Mesenchymal stem cell (in vitro differentiated cells and primary cell): ENCODE results near the gene BDKRB2.

Source experiments
- DNase-seq: peaks from one replicate; pipeline ENCODE4 v3.0.0-alpha.2; 2013
- H2AFZ ChIP-seq: one replicate; pipeline ENCODE4 v1.6.1; 2013; ENCODE audit warnings: low read depth, mild to moderate bottlenecking, control low read depth, inconsistent platforms, low read length, moderate library complexity
- H2AK5ac ChIP-seq: 2 replicates; pipeline ENCODE4 v1.6.1; 2013; ENCODE audit warnings: low read length, moderate library complexity, mild to moderate bottlenecking, inconsistent platforms; ENCODE audit not compliant: severe bottlenecking
- H2BK120ac ChIP-seq: one replicate; pipeline ENCODE4 v1.6.1; 2013; ENCODE audit warnings: low read depth, mild to moderate bottlenecking, inconsistent platforms, low read length, moderate library complexity
- H2BK12ac ChIP-seq, 2 experiments: one replicate each; pipeline ENCODE4 v1.6.1; 2013; ENCODE audit warnings: inconsistent platforms in 2 of 2, low read length in 2 of 2, mild to moderate bottlenecking in 2 of 2, moderate library complexity in 2 of 2, control low read depth in 1 of 2
- H2BK15ac ChIP-seq: one replicate; pipeline ENCODE4 v1.6.1; 2013; ENCODE audit warnings: mild to moderate bottlenecking, low read depth, inconsistent platforms; ENCODE audit not compliant: poor library complexity, severe bottlenecking
- H2BK5ac ChIP-seq: 2 replicates; pipeline ENCODE4 v1.6.1; 2013; ENCODE audit warnings: low read depth, mild to moderate bottlenecking, low read length, control low read depth, inconsistent platforms; ENCODE audit not compliant: poor library complexity, severe bottlenecking
- H3K14ac ChIP-seq, 2 experiments: one replicate each; pipeline ENCODE4 v1.6.1; 2013; ENCODE audit warnings: inconsistent platforms in 2 of 2, low read length in 2 of 2, control low read depth in 1 of 2, mild to moderate bottlenecking in 1 of 2, moderate library complexity in 1 of 2
- H3K18ac ChIP-seq, 2 experiments: one replicate each; pipeline ENCODE4 v1.6.1; 2013; ENCODE audit warnings: inconsistent platforms in 2 of 2, low read length in 2 of 2, control low read depth in 1 of 2, low read depth in 1 of 2, mild to moderate bottlenecking in 1 of 2
- H3K23ac ChIP-seq, 2 experiments: one replicate each; pipeline ENCODE4 v1.6.1; 2013; ENCODE audit warnings: inconsistent platforms in 2 of 2, low read length in 2 of 2, mild to moderate bottlenecking in 2 of 2, moderate library complexity in 2 of 2, control low read depth in 1 of 2
- H3K27ac ChIP-seq: 2 replicates; pipeline ENCODE4 v1.5.1; 2013; ENCODE audit warnings: mild to moderate bottlenecking, moderate library complexity, low read length, control low read depth, inconsistent platforms; ENCODE audit not compliant: poor library complexity, severe bottlenecking
- H3K27me3 ChIP-seq, 2 experiments: 2 replicates each; pipeline versions ENCODE4 v1.6.1 to v1.7.0; 2013; ENCODE audit warnings: low read length in 2 of 2, mild to moderate bottlenecking in 2 of 2, moderate library complexity in 2 of 2, control low read depth in 1 of 2, inconsistent platforms in 1 of 2; ENCODE audit not compliant: control insufficient read depth in 1 of 2, insufficient read depth in 1 of 2
- H3K36me3 ChIP-seq, 2 experiments: 2 replicates each; pipeline versions ENCODE4 v1.6.1 to v1.7.0; 2013; ENCODE audit warnings: low read length in 2 of 2, control low read depth in 1 of 2, inconsistent platforms in 1 of 2, low read depth in 1 of 2, mild to moderate bottlenecking in 1 of 2; ENCODE audit not compliant: insufficient read depth in 2 of 2, control insufficient read depth in 1 of 2
- H3K4ac ChIP-seq, 2 experiments: one replicate each; pipeline ENCODE4 v1.6.1; 2013; ENCODE audit warnings: inconsistent platforms in 2 of 2, low read length in 2 of 2, mild to moderate bottlenecking in 2 of 2, moderate library complexity in 2 of 2, control low read depth in 1 of 2, low read depth in 1 of 2
- H3K4me1 ChIP-seq: 2 replicates; pipeline ENCODE4 v1.6.1; 2013; ENCODE audit warnings: low read depth, low read length, control low read depth; ENCODE audit not compliant: control insufficient read depth, insufficient read depth
- H3K4me2 ChIP-seq: 2 replicates; pipeline ENCODE4 v1.6.1; 2013; ENCODE audit warnings: low read length, mild to moderate bottlenecking, inconsistent platforms; ENCODE audit not compliant: poor library complexity, severe bottlenecking
- H3K4me3 ChIP-seq, 2 experiments: 2 replicates each; pipeline versions ENCODE4 v1.5.1 to v1.7.0; 2013; ENCODE audit warnings: low read length in 2 of 2, mild to moderate bottlenecking in 2 of 2, control low read depth in 1 of 2, low read depth in 1 of 2; ENCODE audit not compliant: insufficient read depth in 1 of 2
- H3K79me1 ChIP-seq: replicated peaks from 2 replicates; pipeline ENCODE4 v1.6.1; 2013; ENCODE audit warnings: mild to moderate bottlenecking, control low read depth, low read length, inconsistent platforms; ENCODE audit not compliant: poor library complexity, severe bottlenecking
- H3K9ac ChIP-seq: 2 replicates; pipeline ENCODE4 v1.7.0; 2013; ENCODE audit warnings: mild to moderate bottlenecking, low read length, moderate library complexity
- H3K9me3 ChIP-seq: 2 replicates; pipeline ENCODE4 v1.7.0; 2013; ENCODE audit warnings: mild to moderate bottlenecking, low read length; ENCODE audit not compliant: control insufficient read depth
- H4K8ac ChIP-seq: one replicate; pipeline ENCODE4 v1.6.1; 2013; ENCODE audit warnings: inconsistent platforms, mild to moderate bottlenecking, low read length, moderate library complexity
- H4K91ac ChIP-seq: one replicate; pipeline ENCODE4 v1.6.1; 2013; ENCODE audit warnings: mild to moderate bottlenecking, low read length, inconsistent platforms
- WGBS: methylation state at CpG from one replicate; pipeline ENCODE4 v1.1.7; 2013; ENCODE audit warnings: mixed read lengths; 5-methylcytosine and 5-hydroxymethylcytosine counted together

The BDKRB2 gene

GRCh38 chr14:96252323-96252998, 47.8 kb downstream of the BDKRB2 start:
- Histone ChIP-seq H3K27ac (peak overlapping the region; percentile 86), H2AFZ (no peak overlapping the region), H3K9me3 (no peaks in the 10 kb centered on the region), H3K9ac (peak overlapping the region; percentile 49), H3K4me1 (peaks cover 23% of the 10 kb centered on the region), H2BK5ac (peak overlapping the region; percentile 79), H3K36me3 (peaks cover 7 to 10% of the 10 kb centered on the region in 2 experiments), H3K4me3 (no peak overlapping the region), H3K79me1 (peaks cover 8% of the 10 kb centered on the region), H3K4me2 (no peak overlapping the region), H3K4ac (peak overlapping the region; percentile 69 to 94), H3K18ac (peak overlapping the region; percentile 86 to 97), H2BK15ac (peak overlapping the region; percentile 97), H3K14ac (peak overlapping the region in 1 of 2 experiments; percentile 45), H2BK120ac (peak overlapping the region; percentile 88), H2AK5ac (peak overlapping the region; percentile 98), H4K91ac (peak overlapping the region; percentile 96), H3K27me3 (no peaks in the 10 kb centered on the region), H2BK12ac (peak overlapping the region; percentile 98), H4K8ac (peak overlapping the region; percentile 97), H3K23ac (peak overlapping the region in 1 of 2 experiments; percentile 23)
- 84% methylated on average over 18 of the region's 19 CpGs for WGBS
- no peak for DNase-seq

GRCh38 chr14:96252999-96253539, 48.4 kb downstream of the BDKRB2 start:
- H2BK15ac ChIP-seq, result peak overlapping the region; percentile 97
- peak overlapping the region; percentile 69 to 94 for H3K4ac ChIP-seq
- H2AK5ac ChIP-seq, result peak overlapping the region; percentile 98
- H4K91ac ChIP-seq, result peak overlapping the region; percentile 96
- H3K27me3 ChIP-seq, result no peaks in the 10 kb centered on the region
- WGBS, result 26% methylated on average over 9 of the region's 9 CpGs
- DNase-seq, result peak; percentile 94
- no peaks in the 10 kb centered on the region for H3K9me3 ChIP-seq
- peaks cover 4 to 7% of the 10 kb centered on the region in 2 experiments for H3K36me3 ChIP-seq
- peak overlapping the region; percentile 98 for H2BK12ac ChIP-seq
- H3K4me1 ChIP-seq, result peaks cover 23% of the 10 kb centered on the region
- peak overlapping the region in 1 of 2 experiments; percentile 45 for H3K14ac ChIP-seq
- peak overlapping the region; percentile 92 to 97 for H3K18ac ChIP-seq
- peak overlapping the region; percentile 79 for H2BK5ac ChIP-seq
- H4K8ac ChIP-seq, result peak overlapping the region; percentile 97
- H3K9ac ChIP-seq, result peak overlapping the region; percentile 49
- H2AFZ ChIP-seq, result no peak overlapping the region
- no peak overlapping the region for H3K4me3 ChIP-seq
- peak overlapping the region; percentile 88 for H2BK120ac ChIP-seq
- H3K23ac ChIP-seq, result no peak overlapping the region
- peaks cover 8% of the 10 kb centered on the region for H3K79me1 ChIP-seq
- no peak overlapping the region for H3K4me2 ChIP-seq
- H3K27ac ChIP-seq, result peak overlapping the region; percentile 86

GRCh38 chr14:96254687-96255086, 50.0 kb downstream of the BDKRB2 start:
- H3K27ac ChIP-seq, result no peak overlapping the region
- H3K4me2 ChIP-seq, result no peak overlapping the region
- H3K27me3 ChIP-seq, result no peaks in the 10 kb centered on the region
- H2BK5ac ChIP-seq, result no peak overlapping the region
- H2AFZ ChIP-seq, result no peak overlapping the region
- peaks cover 7 to 8% of the 10 kb centered on the region in 2 experiments for H3K36me3 ChIP-seq
- 86% methylated on average over 11 of the region's 11 CpGs for WGBS
- H2BK12ac ChIP-seq, result peak overlapping the region; percentile 69 to 92
- no peak overlapping the region for H3K9ac ChIP-seq
- H3K79me1 ChIP-seq, result peaks cover 6% of the 10 kb centered on the region
- H3K4me1 ChIP-seq, result peaks cover 21% of the 10 kb centered on the region
- no peak overlapping the region for H3K4me3 ChIP-seq
- H3K23ac ChIP-seq, result no peak overlapping the region
- peaks cover 5% of the 10 kb centered on the region for H3K9me3 ChIP-seq
- peak overlapping the region; percentile 91 for H2AK5ac ChIP-seq
- H3K14ac ChIP-seq, result no peak overlapping the region
- peak; percentile 50 for DNase-seq
- H2BK15ac ChIP-seq, result peak overlapping the region; percentile 95
- peak overlapping the region; percentile 83 for H4K91ac ChIP-seq
- peak overlapping the region; percentile 45 for H4K8ac ChIP-seq
- peak overlapping the region; percentile 5 to 75 for H3K18ac ChIP-seq
- peak overlapping the region; percentile 87 for H2BK120ac ChIP-seq
- peak overlapping the region; percentile 15 to 54 for H3K4ac ChIP-seq
